CD1c-positive myeloid dendritic cell (primary cell): ENCODE measurements around the gene CCL25.
"Not testable (repeated sequence)": the region's sequence is repeated elsewhere in the genome, so short reads cannot be mapped to it uniquely, and the experiment has no call there.

ENCODE experiments used
- DNase-seq: peaks from one replicate; pipeline ENCODE4 v3.0.0-alpha.2; 2016; ENCODE audit errors: extremely low spot score

Gene CCL25, protein sequence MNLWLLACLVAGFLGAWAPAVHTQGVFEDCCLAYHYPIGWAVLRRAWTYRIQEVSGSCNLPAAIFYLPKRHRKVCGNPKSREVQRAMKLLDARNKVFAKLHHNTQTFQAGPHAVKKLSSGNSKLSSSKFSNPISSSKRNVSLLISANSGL

DNA sequence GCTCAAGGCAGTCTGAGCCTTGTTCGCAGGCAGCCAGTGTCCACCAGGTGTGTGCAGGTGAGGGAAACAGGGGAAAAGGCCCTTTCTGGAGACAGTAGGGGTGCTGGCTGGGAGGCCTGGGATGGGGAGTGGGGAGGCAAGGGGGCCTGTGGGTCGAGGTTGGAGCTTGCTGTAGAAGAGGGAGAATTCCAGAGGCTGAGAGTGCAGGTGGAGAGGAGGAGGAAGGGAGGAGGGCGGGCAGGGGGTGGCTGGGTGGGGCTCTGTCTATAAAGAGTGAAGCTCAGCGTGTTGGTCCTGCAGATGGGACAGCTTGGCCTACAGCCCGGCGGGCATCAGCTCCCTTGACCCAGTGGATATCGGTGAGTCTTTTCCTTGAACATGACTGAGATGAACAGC lies at the start of gene CCL25:
CCL25 (plus strand) TSS at position 297 of the 396 bp plus-strand sequence. CDS start 290 bp downstream, outside the sequence.
- no peak for DNase-seq

DNA sequence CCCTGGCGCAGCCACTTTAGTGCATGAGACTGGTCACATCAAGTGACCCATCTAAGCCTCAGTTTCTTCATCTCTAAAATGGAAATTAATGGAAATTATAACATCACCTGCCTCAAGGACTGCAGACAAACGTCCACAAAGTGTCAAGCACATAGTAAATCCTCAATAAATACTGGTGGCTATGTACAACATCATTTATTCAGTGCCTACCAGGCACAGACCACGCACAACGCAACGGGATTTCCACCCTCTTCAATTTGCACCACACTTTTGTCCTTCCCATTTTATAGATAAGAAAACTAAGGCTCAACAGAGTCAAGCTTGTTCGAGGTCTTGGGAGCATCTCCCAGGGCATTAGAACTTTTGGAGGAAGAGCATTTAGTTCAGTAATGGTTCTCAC lies 48.6 kb upstream of the CCL25 start:
- no peak for DNase-seq

DNA sequence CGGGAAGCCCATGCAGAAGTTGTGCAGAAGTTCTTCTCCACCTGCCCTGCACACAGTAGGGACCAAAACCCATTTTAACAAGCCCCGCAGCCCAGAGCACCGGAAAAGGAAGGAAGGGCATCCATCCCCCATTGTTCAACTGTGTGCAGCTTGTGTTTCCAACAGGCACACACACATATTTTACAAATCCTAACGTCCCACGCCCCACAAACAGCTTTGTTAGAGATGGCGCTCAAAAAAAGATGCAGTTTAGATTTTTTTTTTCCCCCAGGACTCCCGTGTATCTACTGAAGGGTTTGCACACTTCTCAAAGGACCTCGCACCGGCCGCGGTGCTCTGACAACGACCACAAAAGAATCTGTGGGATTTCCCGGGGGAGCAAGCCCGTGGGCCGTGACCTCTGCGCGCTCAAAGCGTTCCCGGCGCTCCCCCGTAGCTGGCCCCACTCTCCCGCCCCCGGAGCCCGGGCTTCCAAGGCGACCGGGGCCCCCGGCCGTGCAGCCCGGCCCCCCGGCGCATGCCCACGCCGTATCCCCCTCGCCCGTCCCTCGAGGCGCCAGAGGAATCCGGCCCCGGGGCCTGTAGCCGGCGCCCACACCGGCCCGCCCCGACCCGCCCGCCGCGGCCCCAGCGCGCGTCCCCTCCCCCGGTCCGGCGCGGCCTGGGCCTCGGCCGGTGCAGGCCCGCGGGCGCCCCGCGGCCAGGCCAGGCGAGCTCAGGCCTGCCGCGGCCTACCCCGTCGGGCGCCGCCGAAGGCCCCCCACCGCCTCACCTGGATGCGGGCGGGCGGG lies 47.6 kb upstream of the CCL25 start:
- DNase-seq: peak; percentile 20

DNA sequence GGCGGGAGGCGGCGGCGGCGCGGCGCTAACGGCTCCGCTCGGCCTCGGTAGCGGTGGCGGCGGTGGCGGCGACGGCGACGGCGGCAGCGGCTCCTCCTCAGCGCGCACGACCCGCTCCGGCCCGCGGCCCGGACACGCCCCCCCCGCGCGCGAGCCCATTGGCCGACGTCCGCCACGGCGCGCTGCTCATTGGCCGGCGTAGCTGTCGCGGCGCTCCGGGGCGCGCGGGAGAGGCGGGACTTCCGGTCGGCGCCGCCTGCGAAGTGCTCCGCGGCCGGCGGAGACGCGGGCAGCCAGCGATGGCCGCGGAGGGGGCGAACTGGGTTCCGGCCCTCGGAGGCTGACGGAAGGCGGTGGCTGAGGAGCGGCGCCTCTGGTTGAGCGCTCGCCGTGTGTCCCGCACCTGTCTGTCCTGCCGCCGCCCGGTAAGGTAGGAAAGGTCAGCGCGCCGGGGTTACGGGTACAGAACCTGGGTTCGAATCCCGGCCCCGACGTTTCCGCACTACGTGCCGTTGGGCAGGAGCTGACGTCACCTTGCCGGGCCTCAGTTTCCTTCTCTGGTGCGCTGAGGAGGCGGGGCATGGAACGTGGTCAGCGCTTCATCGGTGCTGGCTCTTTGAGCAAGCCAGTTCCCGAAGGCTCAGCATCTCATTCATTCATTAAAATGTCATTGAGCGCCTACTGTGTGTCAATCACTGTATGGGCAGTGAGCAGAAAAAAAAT lies 46.9 kb upstream of the CCL25 start, which contains the start of gene ELAVL1:
ELAVL1 (minus strand) TSS at position 108 of the 723 bp plus-strand sequence. CDS start 13,826 bp downstream, outside the sequence.
- peak; percentile 96 for DNase-seq

DNA sequence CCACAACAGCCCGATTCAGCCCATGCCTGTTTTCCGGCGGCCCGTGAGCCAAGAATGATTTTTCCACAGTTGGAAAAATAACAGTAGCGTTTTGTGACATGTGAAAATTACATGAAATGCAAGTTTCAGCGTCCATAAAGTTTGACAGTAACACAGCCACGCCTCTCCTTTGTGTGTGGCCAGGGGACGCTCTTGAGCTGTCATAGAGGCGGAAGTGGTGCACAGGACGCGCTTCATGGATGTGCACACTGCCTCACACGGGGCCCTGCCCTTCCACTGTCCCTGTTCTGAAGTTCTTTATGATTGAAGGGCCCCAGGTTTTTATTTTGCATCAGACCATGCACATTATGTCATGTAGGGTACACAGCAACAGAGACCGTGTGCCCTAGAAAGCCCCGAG lies 34.8 kb upstream of the CCL25 start:
- peak; percentile 58 for DNase-seq

DNA sequence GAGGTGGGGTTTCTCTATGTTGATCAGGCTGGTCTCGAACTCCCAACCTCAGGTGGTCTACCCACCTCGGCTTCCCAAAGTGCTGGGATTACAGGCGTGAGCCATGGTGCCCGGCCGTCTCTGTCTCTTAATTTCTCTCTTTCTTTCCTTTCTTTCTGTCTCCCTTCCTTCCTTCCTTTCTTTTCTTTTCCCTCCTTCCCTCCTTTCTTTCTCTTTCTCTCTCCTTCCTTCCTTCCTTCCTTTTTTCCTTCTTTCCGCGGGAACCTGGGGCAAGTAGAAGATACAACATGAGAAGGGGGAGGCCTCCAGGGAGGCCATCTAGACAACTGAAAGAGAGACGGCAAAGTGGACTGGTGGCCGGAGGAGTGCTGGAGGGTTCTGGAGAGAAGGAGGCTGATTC lies 31.9 kb upstream of the CCL25 start:
- DNase-seq: no peak

DNA sequence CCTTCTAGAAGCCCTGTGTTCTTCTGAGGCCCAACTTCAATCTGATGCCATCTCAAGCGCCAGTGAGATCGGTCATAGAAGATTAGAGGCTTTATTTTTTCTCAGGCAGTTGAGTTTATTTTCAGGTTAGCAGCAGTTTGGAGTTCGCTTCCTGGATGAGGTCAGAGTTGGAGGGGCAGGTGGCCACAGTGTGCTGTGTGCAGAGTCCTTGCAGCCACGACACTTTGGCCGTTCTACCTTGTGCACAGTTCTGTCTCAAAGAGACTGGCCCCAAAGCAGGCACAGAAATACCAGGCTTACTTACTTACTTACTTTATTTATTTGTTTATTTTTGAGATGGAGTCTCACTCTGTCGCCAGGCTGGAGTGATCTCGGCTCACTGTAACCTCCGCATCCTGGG lies 31.2 kb upstream of the CCL25 start:
- no peak for DNase-seq

DNA sequence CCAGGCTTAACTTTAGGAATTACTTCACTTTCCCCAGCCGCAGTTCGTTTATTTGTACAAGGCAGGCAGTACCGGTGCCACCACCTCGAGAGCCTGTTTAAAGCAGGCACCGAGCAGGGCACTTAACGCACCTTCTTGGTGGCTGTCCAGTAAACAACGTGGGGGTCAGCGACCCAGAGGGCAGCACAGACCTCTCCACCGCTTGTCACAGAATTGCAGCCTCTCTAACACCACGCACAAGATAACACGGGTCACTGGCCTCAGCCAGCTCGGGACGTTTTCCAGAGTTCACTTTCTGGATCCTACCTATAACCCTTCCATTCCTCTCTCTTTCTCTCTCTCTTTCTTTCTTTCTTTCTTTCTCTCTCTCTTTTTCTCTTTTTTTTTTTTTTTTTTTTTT lies 30.3 kb upstream of the CCL25 start:
- DNase-seq: no peak

DNA sequence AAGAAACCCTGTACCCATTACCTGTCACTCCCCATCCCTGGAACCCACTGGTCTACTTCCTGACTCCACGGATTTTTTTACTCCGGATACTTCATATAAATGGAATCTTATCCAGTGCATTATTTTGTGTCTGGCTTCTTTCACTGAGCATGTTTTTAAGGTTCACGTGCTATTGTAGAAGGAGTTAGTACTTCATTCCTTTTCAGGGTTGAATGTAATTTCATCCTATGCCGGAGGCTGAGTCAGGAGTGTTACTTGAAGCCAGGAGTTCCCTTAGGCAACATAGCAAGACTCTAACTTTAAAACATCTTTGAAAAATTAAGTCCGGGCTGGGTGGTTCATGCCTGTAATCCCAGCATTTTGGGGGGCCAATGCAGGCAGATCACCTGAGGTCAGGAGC lies 29.2 kb upstream of the CCL25 start:
- no peak for DNase-seq

DNA sequence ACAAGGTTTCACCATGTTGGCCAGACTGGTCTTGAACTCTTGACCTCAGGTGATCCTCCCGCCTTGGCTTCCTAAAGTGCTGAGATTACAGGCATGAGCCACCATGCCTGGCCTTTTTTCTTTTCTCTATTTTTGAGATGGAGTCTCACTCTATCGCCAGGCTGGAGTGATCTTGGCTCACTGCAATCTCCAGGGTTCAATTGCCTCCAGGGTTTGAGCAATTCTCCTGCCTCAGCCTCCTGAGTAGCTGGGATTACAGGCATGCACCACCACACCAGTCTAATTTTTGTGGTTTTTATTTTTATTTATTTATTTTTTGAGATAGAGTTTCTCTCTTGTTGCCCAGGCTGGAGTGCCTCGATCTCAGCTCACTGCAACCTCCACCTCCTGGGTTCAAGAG lies 28.3 kb upstream of the CCL25 start:
- not testable (repeated sequence) for DNase-seq

DNA sequence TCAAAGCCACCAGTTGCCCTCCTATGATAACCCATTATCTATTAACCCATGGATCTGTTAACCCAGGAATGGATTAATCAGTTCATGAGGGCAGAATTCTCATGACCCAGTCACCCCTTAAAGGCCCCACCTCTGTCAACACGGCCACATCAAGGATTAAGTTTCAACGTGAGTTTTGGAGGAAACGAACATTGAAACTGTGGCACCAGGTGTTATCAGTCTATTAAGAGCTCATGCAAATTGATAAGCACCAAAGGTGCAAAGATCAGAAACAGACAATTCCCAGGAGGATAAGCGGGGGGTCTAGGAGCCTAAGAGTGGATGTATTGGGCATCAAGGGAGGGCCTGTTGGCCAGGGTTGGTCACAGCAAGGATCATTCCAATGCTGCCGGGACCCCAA lies 27.2 kb upstream of the CCL25 start:
- DNase-seq: no peak

DNA sequence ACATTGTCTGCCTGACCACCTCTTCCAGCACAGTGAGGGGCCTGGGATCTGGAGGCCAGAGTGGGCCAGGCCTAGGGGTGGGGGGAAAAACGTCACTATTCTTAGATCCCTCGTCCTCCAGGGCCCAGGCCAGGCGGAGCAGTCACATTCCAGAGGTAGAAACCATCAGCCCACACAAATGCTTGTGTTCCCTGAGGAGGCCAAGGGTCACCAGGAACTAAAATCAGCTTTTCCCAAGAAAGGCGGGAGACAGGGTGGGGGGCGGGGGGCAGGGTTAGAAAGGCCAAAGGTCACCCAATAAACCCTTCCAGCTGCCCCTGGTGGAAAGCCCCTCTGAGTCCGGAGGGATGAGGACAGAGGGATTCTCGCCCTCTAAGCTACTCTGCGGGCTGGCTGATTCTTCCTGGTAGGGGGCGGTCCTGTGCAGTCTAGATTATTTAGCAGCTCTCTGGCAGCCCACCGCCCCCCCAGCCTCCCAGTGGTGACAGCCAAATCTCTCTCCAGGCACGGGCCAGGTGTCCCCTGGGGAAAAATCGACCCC lies 23.5 kb upstream of the CCL25 start:
- DNase-seq: no peak

DNA sequence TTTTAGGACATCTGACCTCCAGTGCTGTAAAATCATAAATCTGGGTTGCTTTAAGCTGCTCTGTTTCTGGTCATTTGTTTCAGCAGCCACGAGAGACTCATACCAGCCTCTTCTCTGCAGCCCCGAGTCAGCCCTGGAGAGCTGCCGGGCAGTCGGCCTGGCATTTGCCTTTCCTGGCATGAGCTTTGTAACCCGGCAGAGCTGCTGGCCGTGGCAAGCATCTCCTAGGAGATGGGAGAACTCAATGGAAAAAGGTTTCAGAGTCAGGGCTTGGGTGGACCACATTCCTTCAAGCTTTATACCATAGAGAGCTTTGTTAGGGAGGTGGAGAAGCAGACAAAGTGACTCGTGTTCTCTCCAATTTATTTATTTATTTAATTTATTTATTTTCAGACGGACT lies 21.6 kb upstream of the CCL25 start:
- no peak for DNase-seq

DNA sequence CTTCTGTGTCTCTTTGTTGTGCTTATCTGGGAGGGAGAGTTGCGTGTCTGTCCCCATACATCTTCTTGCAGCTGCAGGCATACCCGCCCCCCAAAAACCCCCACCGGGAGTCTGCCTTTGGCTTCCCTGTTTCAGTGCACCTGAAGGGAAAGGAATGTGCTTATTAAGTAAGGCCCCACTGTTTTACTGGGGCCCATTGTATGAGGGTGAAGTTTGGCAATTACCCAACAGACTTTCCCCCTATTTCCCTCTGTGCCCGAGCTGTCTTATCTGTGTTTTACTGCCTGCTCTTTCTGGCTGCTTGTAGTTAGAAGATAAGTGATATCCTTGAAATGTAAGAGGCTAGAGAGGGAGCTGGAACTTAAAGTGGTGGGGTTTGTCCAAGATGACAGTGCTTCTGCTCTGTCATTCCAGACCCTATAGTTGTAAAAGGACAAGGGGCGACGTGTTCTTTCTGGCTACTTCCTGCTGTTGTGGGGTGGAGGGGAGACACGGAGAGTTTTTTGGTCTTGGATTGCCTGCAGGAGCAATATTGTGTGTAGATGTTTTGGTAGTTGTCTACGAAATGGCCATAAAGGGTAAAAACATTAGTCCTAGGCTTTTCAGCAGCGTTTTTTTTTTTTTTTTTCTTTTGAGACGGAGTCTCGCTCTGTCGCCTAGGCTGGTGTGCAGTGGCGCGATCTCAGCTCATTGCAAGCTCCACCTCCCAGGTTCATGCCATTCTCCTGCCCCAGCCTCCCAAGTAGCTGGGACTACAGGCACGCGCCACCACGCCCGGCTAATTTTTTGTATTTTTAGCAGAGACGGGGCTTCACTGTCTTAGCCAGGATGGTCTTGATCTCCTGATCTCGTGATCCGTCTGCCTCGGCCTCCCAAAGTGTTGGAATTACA lies 19.0 kb upstream of the CCL25 start:
- not testable (repeated sequence) for DNase-seq

DNA sequence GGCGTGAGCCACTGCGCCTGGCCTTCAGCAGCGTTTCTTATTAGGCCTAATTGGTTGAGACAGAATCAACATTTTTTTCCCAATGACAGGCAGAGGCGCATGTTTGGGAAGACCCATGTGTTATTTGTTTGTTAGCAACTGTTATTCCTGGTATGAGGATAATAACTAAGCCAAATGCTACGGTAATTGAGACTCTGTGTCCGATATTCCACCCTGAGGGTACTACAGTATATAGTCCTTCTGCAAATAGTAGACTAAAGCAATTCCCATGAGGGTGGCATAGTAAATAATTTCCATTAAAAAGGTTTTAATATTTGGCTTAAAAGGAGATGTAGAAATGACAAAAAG lies 18.4 kb upstream of the CCL25 start:
- DNase-seq: no peak

DNA sequence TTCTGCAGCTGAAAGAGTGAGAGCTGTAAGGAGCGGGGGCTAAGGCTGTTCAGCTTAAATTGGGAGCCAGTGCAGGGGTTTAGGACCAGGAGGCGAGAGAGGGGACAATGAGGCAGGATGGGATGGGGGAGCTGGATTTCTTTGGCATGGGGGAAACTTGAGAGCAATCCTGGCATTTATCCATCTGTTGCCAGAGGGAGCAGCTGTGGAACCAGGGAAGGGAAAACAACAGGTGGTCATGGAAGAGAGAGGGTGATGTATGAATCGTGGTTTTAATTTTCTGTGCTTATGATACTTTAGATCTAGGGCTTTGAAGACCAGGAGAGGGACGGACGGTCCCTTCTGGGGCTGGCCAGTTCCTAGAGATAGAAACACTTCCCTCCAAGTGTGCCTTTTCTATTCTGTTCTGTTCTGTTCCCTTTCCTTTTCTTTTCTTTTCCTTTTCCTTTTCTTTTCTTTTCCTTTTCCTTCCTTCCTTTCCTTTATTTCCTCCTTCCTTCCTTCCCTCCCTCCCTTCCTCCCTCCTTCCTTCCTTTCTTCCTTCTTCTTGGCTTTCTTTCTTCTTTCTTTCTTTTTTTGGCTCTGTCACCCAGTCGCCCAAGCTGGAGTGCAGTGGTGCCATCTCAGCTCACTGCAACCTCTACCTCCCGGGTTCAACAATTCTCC lies 16.0 kb upstream of the CCL25 start:
- no peak for DNase-seq

DNA sequence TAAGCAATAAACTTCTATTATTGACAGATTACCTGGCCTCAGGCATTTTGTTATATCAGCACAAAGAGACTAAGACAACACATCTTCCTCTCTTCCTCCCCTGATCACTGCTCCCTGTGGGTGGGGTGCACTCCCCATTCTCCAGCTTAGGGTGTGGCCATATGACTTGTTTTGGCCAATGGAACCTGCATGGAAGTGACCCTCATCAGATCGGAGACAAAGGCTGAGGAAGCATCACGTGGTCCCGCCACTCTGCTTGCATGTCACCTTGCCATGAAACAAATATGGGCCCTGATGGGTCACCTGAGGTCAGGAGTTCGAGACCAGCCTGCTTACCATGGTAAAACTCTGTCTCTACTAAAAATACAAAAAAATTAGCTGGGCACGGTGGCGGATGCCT lies 13.7 kb upstream of the CCL25 start:
- no peak for DNase-seq

DNA sequence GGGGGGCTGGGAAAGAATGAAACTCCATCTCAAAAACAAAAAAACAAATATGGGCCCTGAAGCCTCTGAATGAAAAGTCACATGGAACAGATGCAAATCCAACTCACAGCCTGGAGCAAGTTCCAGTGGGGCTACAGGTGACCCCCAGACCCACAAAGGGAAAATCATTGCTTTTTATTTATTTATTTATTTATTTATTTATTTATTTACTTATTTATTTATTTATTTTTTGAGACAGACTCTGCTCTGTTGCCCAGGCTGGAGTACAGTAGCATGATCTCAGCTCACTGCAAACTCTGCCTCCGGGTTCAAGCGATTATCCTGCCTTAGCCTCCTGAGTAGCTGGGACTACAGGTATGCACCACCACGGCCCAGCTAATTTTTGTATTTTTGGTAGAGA lies 13.3 kb upstream of the CCL25 start:
- DNase-seq: no peak

DNA sequence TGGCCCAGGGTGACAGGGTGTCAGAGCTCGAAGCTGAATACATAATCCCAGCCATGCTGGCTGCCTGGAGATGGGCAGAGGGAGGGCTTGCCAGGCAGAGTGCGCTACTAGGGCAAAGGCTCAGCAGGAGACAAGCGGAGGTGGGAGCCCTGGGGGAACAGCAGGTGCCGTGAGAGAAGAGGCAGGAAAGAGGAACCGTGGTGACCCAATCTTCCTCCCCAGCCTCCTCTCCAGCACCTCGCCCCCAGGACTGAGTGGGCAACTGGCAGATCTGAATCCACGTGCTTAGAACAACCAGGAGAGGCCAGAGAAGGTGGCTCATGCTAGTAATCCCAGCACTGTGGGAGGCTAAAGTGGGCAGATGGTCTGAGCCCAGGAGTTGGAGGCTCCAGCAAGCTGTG lies 11.0 kb upstream of the CCL25 start:
- peak; percentile 74 for DNase-seq

DNA sequence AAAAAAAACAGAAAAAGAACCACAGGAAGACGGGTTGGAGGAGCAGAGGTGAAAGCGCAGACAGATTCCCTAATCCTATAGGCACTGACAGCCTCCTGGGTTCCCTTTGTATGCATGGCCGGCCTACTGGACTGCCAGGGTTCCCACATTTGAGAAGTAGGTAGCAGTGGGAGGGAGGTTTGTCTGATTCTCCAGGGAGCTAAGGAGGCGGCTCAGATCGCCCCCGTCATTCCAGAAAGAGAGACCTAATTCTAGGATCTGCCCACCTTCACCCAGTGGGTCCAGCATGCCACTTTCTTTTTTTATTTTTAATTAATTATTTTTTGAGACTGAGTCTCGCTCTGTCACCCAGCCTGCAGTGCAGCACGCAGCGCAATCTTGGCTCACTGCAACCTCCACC lies 9.7 kb upstream of the CCL25 start:
- no peak for DNase-seq

DNA sequence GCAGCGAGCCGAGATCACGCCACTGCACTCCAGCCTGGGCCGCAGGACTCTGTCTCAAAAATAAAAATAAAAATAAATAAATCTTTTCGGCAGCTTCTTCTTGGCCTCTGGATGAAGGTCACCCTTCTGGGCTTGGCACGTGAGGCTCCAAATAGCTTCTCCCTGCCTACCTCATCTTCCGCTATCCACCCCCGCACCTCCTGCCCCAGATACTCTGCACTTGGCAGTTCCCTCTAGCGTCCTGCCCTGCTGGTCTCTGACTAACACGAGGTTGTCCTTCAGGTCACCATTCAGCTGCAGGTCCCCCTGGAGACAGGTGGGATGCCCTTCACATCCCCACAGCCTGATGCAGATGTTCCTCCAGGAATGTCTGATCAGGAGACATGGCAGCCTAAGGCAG lies 8.5 kb upstream of the CCL25 start:
- peak; percentile 47 for DNase-seq
